ENCODE data around the gene CNOT4. TPM values are rescaled to one million over a fixed set of nuclear protein-coding genes. Genes with fewer than 3 reads are reported as not detected.

CNOT4 gene
- total and polyA plus RNA-seq, 2 of the 8 experiments (the other 6 are each of a cell fraction or from before 2014, with no cell fraction given): 10.9 to 25.8 TPM

DNA sequence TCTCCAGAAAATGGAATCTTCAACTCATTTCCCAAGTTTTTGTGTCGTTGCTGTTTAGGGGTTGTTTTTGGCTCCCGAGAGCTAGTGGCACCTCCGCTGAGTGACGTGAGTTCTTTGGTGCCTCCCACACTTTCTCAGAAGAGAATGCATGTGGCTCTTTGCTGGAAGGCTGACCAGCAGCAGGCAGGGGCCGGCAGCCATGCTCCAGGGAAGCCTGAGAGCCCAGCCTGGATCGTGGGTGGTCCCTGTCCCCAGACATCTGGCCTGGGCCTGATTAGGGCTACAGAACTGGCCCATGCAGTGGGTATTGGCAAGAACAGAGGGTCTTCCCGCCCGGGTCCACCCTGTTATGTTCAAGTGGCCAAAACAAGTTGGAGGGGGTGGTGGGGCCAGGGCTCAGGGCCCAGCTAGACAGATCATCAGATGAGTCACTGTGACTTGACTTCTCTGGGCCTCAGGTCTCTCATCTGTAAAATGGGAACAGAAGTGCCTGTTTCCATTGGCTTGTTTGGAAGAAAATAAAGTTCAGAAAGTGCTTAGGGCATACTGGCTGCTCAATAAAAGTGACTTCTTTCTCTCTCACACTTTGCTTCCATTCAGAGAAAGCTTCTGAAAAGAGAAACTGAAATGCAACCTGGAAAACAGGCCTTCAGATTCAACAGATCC is 193.1 kb downstream of the CNOT4 start:
- H4K20me1 ChIP-seq (replicated peaks in 1 of 2; ENCODE audit: control insufficient read depth in 1 of 2, insufficient read depth in 2 of 2, low read length in 2 of 2): no peaks in the 10 kb centered on the region
- no peak overlapping the region for H2BK15ac ChIP-seq (ENCODE audit: low read length)
- no peak overlapping the region for H2BK12ac ChIP-seq (ENCODE audit: low read depth, low read length)
- H4K91ac ChIP-seq (replicated peaks; ENCODE audit: insufficient read length, low read length): no peak overlapping the region
- no peak overlapping the region for H3K9ac ChIP-seq (replicated peaks in 1 of 4; ENCODE audit: extremely low read depth in 1 of 4, low read depth in 3 of 4, low read length in 3 of 4)
- no peak overlapping the region for H3K23ac ChIP-seq (ENCODE audit: insufficient read length)
- no peak for DNase-seq (ENCODE audit: low read depth in 1 of 2, low spot score in 2 of 2)
- FAIRE-seq: no peak
- no peak overlapping the region for H3K27ac ChIP-seq (ENCODE audit: low read depth, low read length)
- no peaks in the 10 kb centered on the region for H3K23me2 ChIP-seq (ENCODE audit: low read depth, low read length)
- H3K27me3 ChIP-seq (replicated peaks in 1 of 4; ENCODE audit: control insufficient read depth in 3 of 4, extremely low read depth in 1 of 4, insufficient read depth in 3 of 4, low read length in 3 of 4): no peaks in the 10 kb centered on the region
- H4K5ac ChIP-seq (ENCODE audit: insufficient read length, low read depth, low read length): no peak overlapping the region
- no peak overlapping the region for H3K18ac ChIP-seq (ENCODE audit: extremely low read depth, low read length)
- H3K9me3 ChIP-seq (ENCODE audit: insufficient read depth in 2 of 2, low read depth in 1 of 2, low read length in 1 of 2): no peaks in the 10 kb centered on the region
- no peak overlapping the region for H2AK5ac ChIP-seq (ENCODE audit: low read depth, low read length)
- no peak overlapping the region for H3K4me3 ChIP-seq (ENCODE audit: extremely low read depth in 1 of 4, insufficient read depth in 2 of 4, low read depth in 3 of 4, low read length in 4 of 4)
- H2BK120ac ChIP-seq (replicated peaks; ENCODE audit: low read depth, low read length): no peak overlapping the region
- no peak overlapping the region for H3K4ac ChIP-seq (replicated peaks; ENCODE audit: insufficient read length, low read depth, low read length)
- no peak overlapping the region for H2AFZ ChIP-seq (ENCODE audit: low read length)
- no peak overlapping the region for H3K56ac ChIP-seq (replicated peaks; ENCODE audit: insufficient read length, low read depth, low read length)
- H2BK5ac ChIP-seq (ENCODE audit: low read depth, low read length): no peak overlapping the region
- ChIA-PET POLR2A (ENCODE audit: partially characterized antibody) (no interaction called here), CTCF (ENCODE audit: partially characterized antibody) (interaction anchor here (0.9 to 7.1 kb wide), 4 partner anchors 10 to 36 kb away, joined by 4 to 42 read pairs (median 4); no protein-coding TSS in a partner anchor)
- no peak overlapping the region for H3K14ac ChIP-seq (ENCODE audit: insufficient read length)
- WGBS, 2 experiments (ENCODE audit: extremely low coverage in 1 of 2, insufficient coverage in 1 of 2, insufficient read length in 1 of 2, insufficient replicate concordance in 2 of 2, low coverage in 1 of 2, low lambda C conversion rate in 2 of 2, missing lambda C conversion rate in 1 of 2): 86% methylated on average over 8 of the region's 8 CpGs; no CpG with 5 or more reads in 1 of the 2 experiments
- no peaks in the 10 kb centered on the region for H3K4me1 ChIP-seq (replicated peaks in 1 of 4; ENCODE audit: control insufficient read depth in 3 of 4, insufficient read depth in 4 of 4, low read length in 3 of 4)
- no peak overlapping the region for H2BK20ac ChIP-seq (ENCODE audit: low read length)
- H3K79me1 ChIP-seq (ENCODE audit: low read depth, low read length): no peaks in the 10 kb centered on the region
- no peak overlapping the region for H3K4me2 ChIP-seq (ENCODE audit: insufficient read depth in 1 of 2, low read depth in 2 of 2, low read length in 2 of 2)
- TF ChIP-seq GABPA (IDR thresholded peaks at IDR 0.05; ENCODE audit: borderline replicate concordance, insufficient read depth, low read length): no peak
- no peak for TF ChIP-seq SP4 (IDR thresholded peaks at IDR 0.05; ENCODE audit: low read length)
- TF ChIP-seq CEBPB (IDR thresholded peaks at IDR 0.05; ENCODE audit: low read depth, low read length): no peak
- TF ChIP-seq, protein P1, sequence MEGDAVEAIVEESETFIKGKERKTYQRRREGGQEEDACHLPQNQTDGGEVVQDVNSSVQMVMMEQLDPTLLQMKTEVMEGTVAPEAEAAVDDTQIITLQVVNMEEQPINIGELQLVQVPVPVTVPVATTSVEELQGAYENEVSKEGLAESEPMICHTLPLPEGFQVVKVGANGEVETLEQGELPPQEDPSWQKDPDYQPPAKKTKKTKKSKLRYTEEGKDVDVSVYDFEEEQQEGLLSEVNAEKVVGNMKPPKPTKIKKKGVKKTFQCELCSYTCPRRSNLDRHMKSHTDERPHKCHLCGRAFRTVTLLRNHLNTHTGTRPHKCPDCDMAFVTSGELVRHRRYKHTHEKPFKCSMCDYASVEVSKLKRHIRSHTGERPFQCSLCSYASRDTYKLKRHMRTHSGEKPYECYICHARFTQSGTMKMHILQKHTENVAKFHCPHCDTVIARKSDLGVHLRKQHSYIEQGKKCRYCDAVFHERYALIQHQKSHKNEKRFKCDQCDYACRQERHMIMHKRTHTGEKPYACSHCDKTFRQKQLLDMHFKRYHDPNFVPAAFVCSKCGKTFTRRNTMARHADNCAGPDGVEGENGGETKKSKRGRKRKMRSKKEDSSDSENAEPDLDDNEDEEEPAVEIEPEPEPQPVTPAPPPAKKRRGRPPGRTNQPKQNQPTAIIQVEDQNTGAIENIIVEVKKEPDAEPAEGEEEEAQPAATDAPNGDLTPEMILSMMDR (IDR thresholded peaks at IDR 0.05; ENCODE audit: control extremely low read depth in 1 of 3, insufficient read depth in 1 of 3, low read depth in 1 of 3, low read length in 3 of 3): no peak
- TF ChIP-seq SAP30 (IDR thresholded peaks at IDR 0.05; ENCODE audit: insufficient read depth, insufficient replicate concordance, low read length): no peak
- TF ChIP-seq CHD1 (IDR thresholded peaks at IDR 0.05; ENCODE audit: low read depth, low read length): no peak
- no peak for TF ChIP-seq SP1 (IDR thresholded peaks at IDR 0.05; ENCODE audit: low read depth, low read length)
- TF ChIP-seq KDM1A (IDR thresholded peaks at IDR 0.05; ENCODE audit: borderline replicate concordance, low read length): no peak
- no peak for TF ChIP-seq ZNF274 (IDR thresholded peaks at IDR 0.05; ENCODE audit: borderline replicate concordance, extremely low read depth, low read length)
- TF ChIP-seq ASH2L (IDR thresholded peaks at IDR 0.05; ENCODE audit: low read length): no peak
- TF ChIP-seq KDM5A (IDR thresholded peaks at IDR 0.05; ENCODE audit: low read length): no peak
- no peaks in the 10 kb centered on the region for H3K79me2 ChIP-seq (ENCODE audit: control insufficient read depth in 1 of 2, insufficient read depth in 2 of 2, low read length in 2 of 2)
- H4K8ac ChIP-seq (ENCODE audit: extremely low read depth, insufficient read depth, low read length): 0 out of 2 replicates have a peak overlapping the region, but pooled peaks have one; percentile 35
- no peaks in the 10 kb centered on the region; a peak in 1 of 8 replicates for H3K36me3 ChIP-seq (ENCODE audit: control insufficient read depth in 2 of 4, insufficient read depth in 4 of 4, low read length in 3 of 4)
